Measurements from ENCODE around the gene AGAP3.

DNA sequence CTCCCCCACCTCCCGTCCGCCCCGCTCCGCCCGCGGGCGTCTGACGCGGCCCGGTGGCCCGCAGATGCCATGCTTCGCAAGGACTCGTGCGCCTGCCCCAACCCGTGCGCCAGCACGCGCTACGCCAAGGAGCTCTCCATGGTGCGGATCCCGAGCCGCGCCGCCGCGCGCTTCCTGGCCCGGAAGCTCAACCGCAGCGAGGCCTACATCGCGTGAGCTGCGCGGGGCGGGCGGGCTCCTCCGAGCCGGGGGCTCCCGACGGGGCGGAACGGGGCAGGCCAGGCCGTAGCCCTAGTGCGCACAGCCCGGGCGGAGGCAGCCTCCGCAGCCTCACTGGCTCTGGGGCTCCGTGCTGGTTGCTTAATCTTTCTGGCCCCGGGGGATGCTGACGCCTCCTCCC is 35.2 kb upstream of the AGAP3 start:
- TF ChIP-seq CTCF (conservative IDR thresholded peaks at IDR 0.05; ENCODE audit: low read depth, low read length) (no peak), RFX5 (IDR thresholded peaks at IDR 0.05; ENCODE audit: low read depth, low read length) (no peak), MAFK (IDR thresholded peaks at IDR 0.05; ENCODE audit: low read depth, low read length) (no peak), POLR2A (IDR thresholded peaks at IDR 0.05; ENCODE audit: low read depth, low read length) (no peak), RAD21 (IDR thresholded peaks at IDR 0.05; ENCODE audit: low read length) (no peak), CEBPB (IDR thresholded peaks at IDR 0.05; ENCODE audit: low read depth, low read length) (no peak), MXI1 (IDR thresholded peaks at IDR 0.05; ENCODE audit: borderline replicate concordance, low read depth, low read length) (peak; percentile 100), USF2 (IDR thresholded peaks at IDR 0.05; ENCODE audit: low read depth, low read length) (no peak), BHLHE40 (IDR thresholded peaks at IDR 0.05; ENCODE audit: low read depth, low read length) (peak; percentile 97), RCOR1 (IDR thresholded peaks at IDR 0.05; ENCODE audit: insufficient replicate concordance, low read length) (peak; percentile 54)
- TF ChIP-seq, protein P1, sequence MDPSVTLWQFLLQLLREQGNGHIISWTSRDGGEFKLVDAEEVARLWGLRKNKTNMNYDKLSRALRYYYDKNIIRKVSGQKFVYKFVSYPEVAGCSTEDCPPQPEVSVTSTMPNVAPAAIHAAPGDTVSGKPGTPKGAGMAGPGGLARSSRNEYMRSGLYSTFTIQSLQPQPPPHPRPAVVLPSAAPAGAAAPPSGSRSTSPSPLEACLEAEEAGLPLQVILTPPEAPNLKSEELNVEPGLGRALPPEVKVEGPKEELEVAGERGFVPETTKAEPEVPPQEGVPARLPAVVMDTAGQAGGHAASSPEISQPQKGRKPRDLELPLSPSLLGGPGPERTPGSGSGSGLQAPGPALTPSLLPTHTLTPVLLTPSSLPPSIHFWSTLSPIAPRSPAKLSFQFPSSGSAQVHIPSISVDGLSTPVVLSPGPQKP (IDR thresholded peaks at IDR 0.05; ENCODE audit: borderline replicate concordance, low read depth, low read length), result no peak
